Embryonic facial prominence (tissue), 1 donor: Measurements from ENCODE around the gene SUCLG2.

ENCODE experiments used
- DNase-seq: peaks from one replicate; pipeline ENCODE4 v3.0.0-alpha.2; 2016; ENCODE audit errors: extremely low spot score

SUCLG2 gene, protein sequence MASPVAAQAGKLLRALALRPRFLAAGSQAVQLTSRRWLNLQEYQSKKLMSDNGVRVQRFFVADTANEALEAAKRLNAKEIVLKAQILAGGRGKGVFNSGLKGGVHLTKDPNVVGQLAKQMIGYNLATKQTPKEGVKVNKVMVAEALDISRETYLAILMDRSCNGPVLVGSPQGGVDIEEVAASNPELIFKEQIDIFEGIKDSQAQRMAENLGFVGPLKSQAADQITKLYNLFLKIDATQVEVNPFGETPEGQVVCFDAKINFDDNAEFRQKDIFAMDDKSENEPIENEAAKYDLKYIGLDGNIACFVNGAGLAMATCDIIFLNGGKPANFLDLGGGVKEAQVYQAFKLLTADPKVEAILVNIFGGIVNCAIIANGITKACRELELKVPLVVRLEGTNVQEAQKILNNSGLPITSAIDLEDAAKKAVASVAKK

DNA sequence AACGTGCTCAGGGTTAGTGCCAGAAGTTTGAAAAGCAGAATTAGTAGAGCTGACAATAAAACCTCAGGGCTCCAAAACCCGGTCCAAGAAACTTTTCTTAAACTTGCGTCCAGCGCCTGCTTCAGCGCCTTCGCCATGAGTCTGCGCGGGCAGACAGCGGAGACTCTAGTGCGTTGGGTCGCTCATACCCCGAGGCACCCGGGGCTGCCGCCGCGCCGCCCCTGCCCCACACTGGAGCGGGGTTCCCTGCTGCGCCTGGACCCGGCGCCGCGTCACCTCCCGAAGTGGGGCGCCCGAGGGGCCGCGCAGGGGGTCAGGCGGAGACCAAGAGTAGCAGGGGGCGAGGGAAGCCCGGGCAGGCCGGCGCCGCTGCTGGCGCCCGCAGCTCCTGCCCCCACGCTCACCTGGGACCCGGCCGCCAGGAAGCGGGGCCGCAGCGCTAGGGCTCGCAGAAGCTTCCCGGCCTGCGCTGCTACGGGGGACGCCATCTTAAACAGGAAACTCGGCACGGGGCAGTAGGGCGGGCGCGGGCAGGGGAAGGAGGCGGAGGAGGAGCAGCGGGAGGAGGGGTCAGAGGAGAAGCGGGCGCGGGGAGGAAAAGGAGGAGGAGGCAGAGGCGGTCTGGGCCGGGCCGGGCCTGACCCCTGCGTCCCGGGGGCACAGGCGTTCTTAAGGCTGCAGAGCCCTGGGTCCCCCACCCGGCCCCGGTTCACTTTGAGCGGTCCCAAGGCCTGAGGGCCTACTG lies at the start of gene SUCLG2:
SUCLG2 (minus strand) TSS at position 514 of the 745 bp plus-strand sequence; CDS start at position 488, 26 bp downstream.
- DNase-seq, result peak; percentile 72

DNA sequence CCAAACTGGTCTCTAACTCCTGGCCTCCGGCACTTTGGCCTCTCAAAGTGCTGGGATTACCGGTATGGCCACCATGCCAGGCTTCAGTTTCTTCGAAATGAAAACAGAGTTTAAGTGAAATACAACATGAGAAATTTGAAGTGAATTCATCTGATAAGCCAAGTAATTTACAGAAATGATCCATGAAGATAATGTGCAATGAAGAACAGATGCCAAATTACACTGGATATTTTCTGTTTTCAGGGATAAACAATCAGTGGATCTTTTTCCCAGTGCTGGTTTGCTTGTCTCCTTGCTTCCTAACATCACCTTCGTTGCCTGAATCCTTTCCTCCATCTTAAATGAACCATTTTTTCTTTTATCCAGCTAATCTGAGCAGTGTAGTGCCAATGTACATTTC lies 46.2 kb upstream of the SUCLG2 start:
- no peak for DNase-seq

DNA sequence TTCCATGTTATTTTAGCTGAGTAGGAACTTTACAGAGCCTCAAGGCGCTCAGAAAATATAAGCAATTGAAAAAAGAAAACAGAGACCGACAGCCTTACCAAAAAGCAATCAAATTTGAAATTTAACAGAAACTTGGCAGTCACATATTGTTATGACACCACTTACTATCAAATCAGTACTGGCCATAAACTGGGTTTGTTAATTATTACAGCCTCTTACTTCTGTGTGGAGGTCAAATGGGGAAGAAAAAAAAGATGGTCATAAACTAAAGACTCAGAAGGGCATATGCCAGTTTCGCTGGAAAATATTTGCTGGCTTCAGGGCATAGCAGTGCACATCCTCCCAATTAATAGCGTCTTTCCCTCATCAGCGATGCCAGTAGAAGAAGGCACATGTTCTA lies 45.5 kb upstream of the SUCLG2 start:
- no peak for DNase-seq

- DNase-seq, result no peak
These were observed 38.2 kb upstream of the SUCLG2 start for GRCh38 chr3:67692621-67693020.

- DNase-seq, result no peak
These were observed 37.5 kb upstream of the SUCLG2 start for GRCh38 chr3:67691926-67692325.

- DNase-seq, result no peak
These were observed 36.8 kb upstream of the SUCLG2 start for GRCh38 chr3:67691207-67691606.

GRCh38 chr3:67689806-67690205 lies 35.4 kb upstream of the SUCLG2 start:
- no peak for DNase-seq

- no peak for DNase-seq
These were observed 33.8 kb upstream of the SUCLG2 start for GRCh38 chr3:67688231-67688630.

- DNase-seq, result no peak
These were observed 31.7 kb upstream of the SUCLG2 start for GRCh38 chr3:67686069-67686468.

DNA sequence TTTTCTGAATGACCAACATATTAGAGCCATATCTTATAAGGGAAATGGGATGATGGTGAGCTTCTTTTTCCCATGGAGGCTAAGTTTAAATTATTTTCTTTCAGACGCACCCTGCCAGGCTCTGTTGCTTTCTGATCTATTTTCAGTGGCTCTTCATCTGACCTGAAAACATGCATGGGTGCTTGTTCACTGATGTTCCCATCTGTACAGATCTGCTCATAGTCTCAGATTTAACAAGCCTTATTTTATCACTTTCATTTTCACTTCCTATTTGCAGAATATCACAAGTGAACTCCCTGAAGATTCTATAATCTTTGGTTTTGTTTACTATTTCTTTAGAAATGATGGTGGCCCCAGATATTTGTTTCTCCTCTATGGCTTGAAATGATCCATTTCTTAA lies 31.1 kb upstream of the SUCLG2 start:
- no peak for DNase-seq

DNA sequence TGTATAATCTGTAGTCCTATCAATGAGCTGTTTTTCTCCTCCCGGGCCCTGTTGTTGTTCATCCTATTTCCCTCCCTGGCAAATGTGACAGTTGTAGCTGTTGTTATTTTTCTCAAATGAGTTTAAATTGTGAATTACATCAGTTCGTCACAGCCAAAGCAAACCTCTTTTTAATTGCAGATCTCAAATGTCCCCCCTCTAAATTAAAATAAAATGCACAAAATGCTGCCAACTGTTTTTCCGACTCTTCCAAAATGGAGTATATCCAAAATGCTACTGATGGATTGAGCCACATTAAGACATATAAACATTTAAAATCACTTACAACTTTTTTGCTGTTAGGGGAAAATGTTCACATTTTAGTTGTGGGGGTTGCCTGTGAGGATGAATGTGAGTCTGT lies 29.8 kb upstream of the SUCLG2 start:
- no peak for DNase-seq

DNA sequence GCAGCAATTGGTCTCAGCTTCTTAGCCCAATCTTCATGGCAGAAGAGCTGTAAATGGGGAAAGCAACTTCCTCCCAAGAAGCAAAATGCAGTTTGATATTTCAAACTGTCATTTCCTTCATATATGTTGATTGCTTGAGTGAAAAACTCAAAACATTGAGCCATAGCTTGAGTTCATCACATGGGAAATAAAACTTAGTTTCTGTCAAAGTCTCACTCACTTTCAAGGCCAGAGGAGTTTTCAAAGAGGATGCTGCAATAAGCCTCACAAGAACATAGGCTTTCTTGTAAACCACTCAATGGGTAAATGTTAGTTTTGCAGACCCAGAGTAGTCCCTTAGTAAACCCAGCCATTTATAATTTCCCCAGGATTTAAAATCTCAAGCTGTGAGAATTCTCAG lies 29.1 kb upstream of the SUCLG2 start:
- DNase-seq, result no peak

DNA sequence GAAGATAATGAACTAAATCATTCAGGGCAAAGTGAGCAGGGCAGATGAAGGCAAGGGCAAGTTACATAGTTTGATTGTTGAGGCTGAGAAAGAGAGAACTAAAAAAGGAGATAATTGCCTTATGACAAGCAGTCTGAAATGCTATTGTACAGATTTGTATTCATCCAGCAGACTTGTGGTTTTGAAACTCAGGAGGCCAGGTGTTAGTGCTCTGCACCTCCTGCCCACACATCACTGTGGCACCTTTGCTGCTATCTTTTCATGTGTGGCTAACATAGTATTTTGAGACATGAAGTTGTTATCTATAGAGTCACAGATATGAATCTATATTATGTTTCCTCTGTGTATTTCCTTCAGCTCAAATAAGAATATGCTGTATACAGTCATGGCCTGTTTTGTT lies 24.3 kb upstream of the SUCLG2 start:
- no peak for DNase-seq

- DNase-seq, result no peak
These were observed 19.6 kb upstream of the SUCLG2 start for GRCh38 chr3:67674055-67674454.

GRCh38 chr3:67662733-67663132 lies 8.3 kb upstream of the SUCLG2 start:
- DNase-seq, result no peak

- DNase-seq, result no peak
These were observed 6.7 kb upstream of the SUCLG2 start for GRCh38 chr3:67661089-67661488.

DNA sequence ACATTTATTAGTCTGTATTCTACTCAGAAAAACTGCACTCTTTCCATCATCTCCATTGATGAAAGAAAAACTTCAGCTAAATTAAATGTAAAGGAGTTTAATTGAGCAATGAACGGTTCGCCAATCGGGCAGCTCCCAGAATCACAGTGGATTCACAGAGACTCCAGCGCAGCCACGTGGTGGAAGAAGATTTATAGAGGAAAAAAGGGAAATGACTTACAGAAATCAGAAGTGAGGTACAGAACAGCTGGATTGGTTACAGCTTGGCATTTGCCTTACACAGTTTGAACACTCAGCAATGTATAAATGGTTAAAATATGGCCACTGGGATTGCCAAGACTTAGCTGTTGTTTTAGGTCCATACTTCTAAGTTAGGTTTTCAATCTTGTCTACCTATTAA lies 2.8 kb upstream of the SUCLG2 start:
- DNase-seq, result no peak

GRCh38 chr3:67656614-67657013 lies 2.2 kb upstream of the SUCLG2 start:
- DNase-seq, result no peak

- no peak for DNase-seq
These were observed 1.1 kb upstream of the SUCLG2 start for GRCh38 chr3:67655364-67656121.

- DNase-seq, result no peak
These were observed 399 bp upstream of the SUCLG2 start for GRCh38 chr3:67654844-67655177.

DNA sequence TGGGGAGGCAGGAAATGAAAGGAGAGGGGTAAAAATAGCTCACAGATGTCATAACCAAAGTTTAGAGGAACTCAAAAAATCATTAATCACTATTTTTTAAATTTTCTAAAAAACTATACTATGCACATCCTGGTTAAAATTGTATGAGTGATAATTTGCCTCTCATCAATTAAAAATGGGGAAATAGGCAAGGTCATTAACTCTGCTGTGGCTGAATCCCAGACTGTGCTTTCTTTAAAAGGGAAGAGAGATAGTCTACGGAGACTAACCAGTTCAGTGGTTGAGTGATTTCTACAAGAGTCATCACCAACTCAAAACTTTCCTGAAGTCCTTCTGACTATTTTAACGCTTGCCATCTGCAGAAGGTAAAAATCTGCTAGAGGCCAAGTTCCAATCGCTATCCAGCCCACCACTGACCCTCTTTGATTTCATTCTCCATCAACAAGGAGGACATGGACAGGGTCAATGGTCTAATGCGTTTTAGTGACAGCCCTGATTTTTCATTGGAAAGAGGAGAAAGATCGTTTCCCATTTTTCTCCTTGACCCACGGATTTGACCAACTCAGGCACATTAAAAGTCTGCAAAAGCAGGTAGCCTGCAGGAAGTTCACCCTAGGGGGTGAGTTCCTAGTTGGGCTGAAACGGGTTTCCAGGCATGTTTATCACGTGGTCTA lies 850 bp downstream of the SUCLG2 start:
- DNase-seq, result no peak

DNA sequence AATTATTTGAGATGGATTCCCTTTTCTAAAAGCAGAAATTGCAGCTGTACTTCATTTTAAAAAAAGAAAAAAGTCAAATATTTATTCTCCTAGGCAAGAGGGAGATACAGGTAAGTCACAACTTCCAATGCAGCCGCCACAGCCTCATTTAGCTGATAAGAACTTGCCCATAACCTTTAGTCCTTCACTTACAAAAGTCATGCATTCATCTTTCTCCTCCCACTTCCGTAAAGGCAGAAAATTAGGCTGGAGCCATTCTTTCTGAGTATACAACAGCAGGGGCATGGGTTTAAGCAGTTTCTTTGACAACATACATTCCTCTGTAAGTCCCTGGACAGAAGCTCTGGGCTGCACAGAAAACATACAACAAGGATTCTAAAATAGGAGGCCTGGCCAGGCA lies 4.3 kb downstream of the SUCLG2 start:
- DNase-seq, result no peak
